Measurements from ENCODE around the gene LMX1A. TPM values are rescaled to one million over a fixed set of nuclear protein-coding genes. Genes with fewer than 3 reads are reported as not detected.

The LMX1A gene
- total RNA-seq, 2 experiments from 2014 or later = not detected

- POLR2A ChIA-PET = no interaction called here
- Mint-ChIP-seq H3K4me3 (no peak overlapping the region), H3K9me3 (no peaks in the 10 kb centered on the region), H3K4me1 (ENCODE audit: low read depth) (peaks cover 9% of the 10 kb centered on the region), H3K36me3 (ENCODE audit: low read depth) (no peaks in the 10 kb centered on the region), H3K27ac (no peak overlapping the region), H3K27me3 (peaks cover 64% of the 10 kb centered on the region)
- intact Hi-C loops (cut with micrococcal nuclease) = no loop called here
- CTCF ChIA-PET = interaction anchor here (1.3 to 5.1 kb wide), 2 partner anchors 11 to 114 kb away, joined by 3 to 57 read pairs; no protein-coding TSS in a partner anchor
- no peak for ATAC-seq
- no peak for TF ChIP-seq CTCF (IDR thresholded peaks at IDR 0.05)
- no peak for DNase-seq
These were observed 15.2 kb upstream of the LMX1A start for GRCh38 chr1:165371588-165372225.

GRCh38 chr1:165369255-165369848, 12.8 kb upstream of the LMX1A start:
- ATAC-seq = peak; percentile 67
- H3K27me3 Mint-ChIP-seq = peaks cover 59% of the 10 kb centered on the region
- no peaks in the 10 kb centered on the region for H3K36me3 Mint-ChIP-seq (ENCODE audit: low read depth)
- peak; percentile 89 for TF ChIP-seq CTCF (IDR thresholded peaks at IDR 0.05)
- ChIA-PET POLR2A (interaction anchor here (0.9 kb wide), 1 partner anchor 8 kb away, joined by 3 read pairs; no protein-coding TSS in a partner anchor), CTCF (interaction anchor here (0.8 to 5.4 kb wide), 23 partner anchors 7 to 496 kb away, joined by 3 to 106 read pairs (median 6); partner anchors contain the start of gene LMX1A)
- intact Hi-C loops (cut with micrococcal nuclease) = no loop called here
- no peak overlapping the region for H3K4me3 Mint-ChIP-seq
- H3K4me1 Mint-ChIP-seq (ENCODE audit: low read depth) = no peaks in the 10 kb centered on the region
- peak; percentile 58 for DNase-seq
- no peaks in the 10 kb centered on the region for H3K9me3 Mint-ChIP-seq
- H3K27ac Mint-ChIP-seq = no peak overlapping the region

- DNase-seq (peak; percentile 88), ATAC-seq (peak; percentile 74)
- H3K36me3 Mint-ChIP-seq (ENCODE audit: low read depth) = no peaks in the 10 kb centered on the region
- H3K9me3 Mint-ChIP-seq = no peaks in the 10 kb centered on the region
- peak; percentile 92 for TF ChIP-seq CTCF (IDR thresholded peaks at IDR 0.05)
- ChIA-PET POLR2A (interaction anchor here (0.7 kb wide), 1 partner anchor 230 kb away, joined by 3 read pairs; no protein-coding TSS in a partner anchor), CTCF (interaction anchor here (0.6 to 5.4 kb wide), 50 partner anchors 8 to 964 kb away, joined by 3 to 106 read pairs (median 4); partner anchors contain the start of gene LMX1A)
- H3K4me3 Mint-ChIP-seq = no peak overlapping the region
- intact Hi-C loops (cut with micrococcal nuclease) = no loop called here
- peaks cover 50% of the 10 kb centered on the region for H3K27me3 Mint-ChIP-seq
- no peaks in the 10 kb centered on the region for H3K4me1 Mint-ChIP-seq (ENCODE audit: low read depth)
- no peak overlapping the region for H3K27ac Mint-ChIP-seq
These were observed 11.0 kb upstream of the LMX1A start for GRCh38 chr1:165367375-165367993.

- Mint-ChIP-seq H3K36me3 (ENCODE audit: low read depth) (no peaks in the 10 kb centered on the region), H3K9me3 (no peaks in the 10 kb centered on the region), H3K4me1 (ENCODE audit: low read depth) (no peaks in the 10 kb centered on the region), H3K27me3 (peaks cover 48% of the 10 kb centered on the region), H3K4me3 (no peak overlapping the region), H3K27ac (no peak overlapping the region)
- DNase-seq = no peak
- ChIA-PET POLR2A (no interaction called here), CTCF (interaction anchor here (4.7 kb wide), 1 partner anchor 28 kb away, joined by 36 read pairs; no protein-coding TSS in a partner anchor)
- no peak for ATAC-seq
- no peak for TF ChIP-seq CTCF (IDR thresholded peaks at IDR 0.05)
- intact Hi-C loops (cut with micrococcal nuclease) = no loop called here
These were observed 8.8 kb upstream of the LMX1A start for GRCh38 chr1:165365341-165365740.

Measured in activated CD8-positive, alpha-beta T cell treated with anti-CD3 and anti-CD28 coated beads for 36 hours (primary cell).